ENCODE data around the gene CCL27.

DNA sequence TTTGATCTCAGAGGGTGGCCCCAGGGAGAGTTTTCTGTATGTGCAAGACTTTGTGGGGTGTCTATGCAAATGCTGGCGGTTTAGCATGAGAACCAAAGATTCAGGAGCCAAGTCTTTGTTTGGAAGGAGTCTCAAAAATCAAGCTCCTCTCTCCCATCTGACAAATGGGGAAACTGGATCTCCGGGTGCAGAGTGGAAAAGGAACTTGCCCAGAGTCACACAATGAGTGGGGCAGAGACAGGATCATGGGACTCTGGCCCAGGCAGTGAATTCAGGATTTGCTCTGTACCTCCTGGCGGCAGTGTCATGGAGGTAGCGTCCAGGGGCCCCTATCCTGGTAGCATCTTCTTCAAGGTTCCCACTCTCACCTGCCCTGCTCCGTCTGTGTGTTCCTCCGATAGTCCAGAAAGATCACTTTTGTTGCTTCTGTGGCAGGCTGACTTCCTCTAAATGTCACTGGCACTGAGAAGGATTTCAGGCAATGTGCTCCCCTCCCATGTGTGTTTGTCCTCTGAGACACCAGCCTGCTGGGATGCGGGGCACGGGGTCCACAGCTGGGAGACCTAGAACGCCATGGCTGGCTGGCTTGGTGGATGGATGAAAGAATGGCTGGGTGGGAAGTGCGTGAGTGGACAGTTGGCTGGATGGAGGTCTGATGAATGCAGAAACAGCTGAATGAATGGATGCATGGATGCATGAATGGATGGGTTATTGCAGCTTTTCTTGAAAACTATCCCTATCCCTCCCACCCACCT, 25.0 kb upstream of the CCL27 start:
- no peak for TF ChIP-seq EZH2 (IDR thresholded peaks at IDR 0.05; ENCODE audit: low read depth, low read length, severe bottlenecking)
- TF ChIP-seq, protein P1, sequence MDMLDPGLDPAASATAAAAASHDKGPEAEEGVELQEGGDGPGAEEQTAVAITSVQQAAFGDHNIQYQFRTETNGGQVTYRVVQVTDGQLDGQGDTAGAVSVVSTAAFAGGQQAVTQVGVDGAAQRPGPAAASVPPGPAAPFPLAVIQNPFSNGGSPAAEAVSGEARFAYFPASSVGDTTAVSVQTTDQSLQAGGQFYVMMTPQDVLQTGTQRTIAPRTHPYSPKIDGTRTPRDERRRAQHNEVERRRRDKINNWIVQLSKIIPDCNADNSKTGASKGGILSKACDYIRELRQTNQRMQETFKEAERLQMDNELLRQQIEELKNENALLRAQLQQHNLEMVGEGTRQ (IDR thresholded peaks at IDR 0.05; ENCODE audit: low read length), result no peak
- no peak for TF ChIP-seq POLR2A (IDR thresholded peaks at IDR 0.05; ENCODE audit: control extremely low read depth in 1 of 2, low read depth in 2 of 2, low read length in 2 of 2)

Measured in H1 (cell line).